ENCODE measurements around the gene RERE.

DNA sequence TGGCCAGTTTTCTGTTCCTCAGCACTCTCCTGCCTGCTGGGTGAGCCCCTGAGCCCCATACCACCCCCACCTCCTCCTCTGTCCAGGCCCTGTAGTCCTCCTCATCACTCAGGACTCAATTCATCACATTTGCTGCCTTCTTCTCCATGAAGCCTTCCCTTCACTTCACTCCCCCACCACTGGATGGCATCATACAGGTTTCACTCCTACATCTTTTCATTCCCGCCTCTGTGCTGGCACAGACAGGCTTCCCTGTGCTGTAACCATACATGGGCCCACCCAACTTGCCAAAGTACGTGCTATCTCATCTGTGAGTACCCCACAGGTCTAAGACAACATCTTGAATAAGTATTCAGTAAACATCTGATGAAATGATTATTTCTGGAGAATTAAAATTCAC, 442.6 kb downstream of the RERE start:
- TF ChIP-seq EZH2phosphoT487 (IDR thresholded peaks at IDR 0.05; ENCODE audit: low read depth, severe bottlenecking, unreplicated experiment) = no peak
- TF ChIP-seq, protein P1, sequence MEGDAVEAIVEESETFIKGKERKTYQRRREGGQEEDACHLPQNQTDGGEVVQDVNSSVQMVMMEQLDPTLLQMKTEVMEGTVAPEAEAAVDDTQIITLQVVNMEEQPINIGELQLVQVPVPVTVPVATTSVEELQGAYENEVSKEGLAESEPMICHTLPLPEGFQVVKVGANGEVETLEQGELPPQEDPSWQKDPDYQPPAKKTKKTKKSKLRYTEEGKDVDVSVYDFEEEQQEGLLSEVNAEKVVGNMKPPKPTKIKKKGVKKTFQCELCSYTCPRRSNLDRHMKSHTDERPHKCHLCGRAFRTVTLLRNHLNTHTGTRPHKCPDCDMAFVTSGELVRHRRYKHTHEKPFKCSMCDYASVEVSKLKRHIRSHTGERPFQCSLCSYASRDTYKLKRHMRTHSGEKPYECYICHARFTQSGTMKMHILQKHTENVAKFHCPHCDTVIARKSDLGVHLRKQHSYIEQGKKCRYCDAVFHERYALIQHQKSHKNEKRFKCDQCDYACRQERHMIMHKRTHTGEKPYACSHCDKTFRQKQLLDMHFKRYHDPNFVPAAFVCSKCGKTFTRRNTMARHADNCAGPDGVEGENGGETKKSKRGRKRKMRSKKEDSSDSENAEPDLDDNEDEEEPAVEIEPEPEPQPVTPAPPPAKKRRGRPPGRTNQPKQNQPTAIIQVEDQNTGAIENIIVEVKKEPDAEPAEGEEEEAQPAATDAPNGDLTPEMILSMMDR (IDR thresholded peaks at IDR 0.05; ENCODE audit: poor library complexity) = peak; percentile 26

Data from hepatocyte (in vitro differentiated cells).